OCI-LY1 (cell line): ENCODE measurements around the gene GIT2.

ENCODE experiments used
- EZH2 ChIP-seq: fragments of 200-600 bp; sonication (generic), shearing (Covaris generic); IDR thresholded peaks from 2 replicates; pipeline ENCODE4 v1.8.0; 2017; ENCODE audit warnings: borderline replicate concordance, mixed run types, mild to moderate bottlenecking, antibody characterized with exemption, low read length, moderate library complexity, mixed read lengths
- TF ChIP-seq, protein P1 (sequence below): fragments of 200-600 bp; sonication (generic), shearing (Covaris generic); IDR thresholded peaks from 2 replicates; pipeline ENCODE4 v1.5.1; 2017; ENCODE audit warnings: mild to moderate bottlenecking, antibody characterized with exemption, low read length, moderate library complexity, mixed read lengths

DNA sequence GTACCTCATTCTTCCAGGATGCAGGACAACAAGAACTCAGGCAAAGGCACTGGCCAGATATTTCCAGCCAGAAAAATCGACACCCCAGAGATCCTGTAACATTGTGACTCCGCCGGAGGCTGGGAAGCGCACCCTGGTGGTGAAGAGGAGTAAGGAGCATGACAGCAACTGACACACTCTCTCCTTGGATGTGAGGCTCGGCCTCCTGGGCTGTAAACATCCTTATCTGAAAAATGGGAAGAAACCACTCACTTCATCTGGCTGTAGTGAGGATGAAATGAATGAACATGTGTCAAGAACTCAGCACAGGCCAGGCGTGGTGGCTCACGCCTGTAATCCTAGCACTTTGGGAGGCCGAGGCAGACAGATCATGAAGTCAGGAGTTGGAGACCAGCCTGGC, 68.5 kb downstream of the GIT2 start:
- TF ChIP-seq, protein P1, sequence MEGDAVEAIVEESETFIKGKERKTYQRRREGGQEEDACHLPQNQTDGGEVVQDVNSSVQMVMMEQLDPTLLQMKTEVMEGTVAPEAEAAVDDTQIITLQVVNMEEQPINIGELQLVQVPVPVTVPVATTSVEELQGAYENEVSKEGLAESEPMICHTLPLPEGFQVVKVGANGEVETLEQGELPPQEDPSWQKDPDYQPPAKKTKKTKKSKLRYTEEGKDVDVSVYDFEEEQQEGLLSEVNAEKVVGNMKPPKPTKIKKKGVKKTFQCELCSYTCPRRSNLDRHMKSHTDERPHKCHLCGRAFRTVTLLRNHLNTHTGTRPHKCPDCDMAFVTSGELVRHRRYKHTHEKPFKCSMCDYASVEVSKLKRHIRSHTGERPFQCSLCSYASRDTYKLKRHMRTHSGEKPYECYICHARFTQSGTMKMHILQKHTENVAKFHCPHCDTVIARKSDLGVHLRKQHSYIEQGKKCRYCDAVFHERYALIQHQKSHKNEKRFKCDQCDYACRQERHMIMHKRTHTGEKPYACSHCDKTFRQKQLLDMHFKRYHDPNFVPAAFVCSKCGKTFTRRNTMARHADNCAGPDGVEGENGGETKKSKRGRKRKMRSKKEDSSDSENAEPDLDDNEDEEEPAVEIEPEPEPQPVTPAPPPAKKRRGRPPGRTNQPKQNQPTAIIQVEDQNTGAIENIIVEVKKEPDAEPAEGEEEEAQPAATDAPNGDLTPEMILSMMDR = no peak; the same call in 1 of the 2 replicates
- TF ChIP-seq EZH2 = no peak
